ENCODE data around the gene YOD1.

- TF ChIP-seq CTCF (conservative IDR thresholded peaks at IDR 0.05) (no peak; the same call in 1 of the 2 replicates), ZFX (IDR thresholded peaks at IDR 0.05) (no peak)
Measured at GRCh38 chr1:207058878-207059867, 8.2 kb upstream of the YOD1 start.
